GM19035 (cell line): ENCODE measurements around the gene GLTP.
"Not testable (repeated sequence)": the region's sequence is repeated elsewhere in the genome, so short reads cannot be mapped to it uniquely, and the experiment has no call there.

ENCODE experiments used
- ATAC-seq: cut with Tn5 transposase; IDR thresholded peaks from one replicate; pipeline ENCODE4 v1.9.1; 2021; ENCODE audit not compliant: unreplicated experiment

Gene GLTP

GRCh38 chr12:109878247-109878625 is 2.1 kb downstream of the GLTP start:
- ATAC-seq, result no peak

- ATAC-seq, result no peak
Observed at GRCh38 chr12:109877504-109878246, 2.7 kb downstream of the GLTP start.

- ATAC-seq, result no peak
Observed at GRCh38 chr12:109876406-109876805, 3.9 kb downstream of the GLTP start.

GRCh38 chr12:109875572-109876131 is 4.7 kb downstream of the GLTP start:
- no peak for ATAC-seq

- ATAC-seq, result no peak
Observed at GRCh38 chr12:109873653-109874052, 6.7 kb downstream of the GLTP start.

- ATAC-seq, result no peak
Observed at GRCh38 chr12:109871668-109872314, 8.6 kb downstream of the GLTP start.

GRCh38 chr12:109870648-109871047 is 9.7 kb downstream of the GLTP start:
- ATAC-seq, result no peak

GRCh38 chr12:109868182-109869051 is 11.9 kb downstream of the GLTP start:
- no peak for ATAC-seq

GRCh38 chr12:109864916-109865315 is 15.4 kb downstream of the GLTP start:
- no peak for ATAC-seq

GRCh38 chr12:109863847-109864712 is 16.3 kb downstream of the GLTP start:
- ATAC-seq, result no peak

- not testable (repeated sequence) for ATAC-seq
Observed at GRCh38 chr12:109862491-109862890, 17.9 kb downstream of the GLTP start.

GRCh38 chr12:109861689-109862314 is 18.5 kb downstream of the GLTP start:
- no peak for ATAC-seq

- ATAC-seq, result no peak
Observed at GRCh38 chr12:109860977-109861376, 19.4 kb downstream of the GLTP start.

GRCh38 chr12:109858764-109859163 is 21.6 kb downstream of the GLTP start:
- no peak for ATAC-seq

GRCh38 chr12:109857715-109858114 is 22.6 kb downstream of the GLTP start:
- no peak for ATAC-seq

- ATAC-seq, result no peak
Observed at GRCh38 chr12:109855377-109855776, 25.0 kb downstream of the GLTP start.

- ATAC-seq, result not testable (repeated sequence)
Observed at GRCh38 chr12:109850518-109850917, 29.8 kb downstream of the GLTP start.

- no peak for ATAC-seq
Observed at GRCh38 chr12:109847142-109847735, 33.1 kb downstream of the GLTP start.

GRCh38 chr12:109845824-109846205 is 34.5 kb downstream of the GLTP start:
- ATAC-seq, result no peak
